HG03565 (cell line): ENCODE measurements around the gene SP8.
"Not testable (repeated sequence)": the region's sequence is repeated elsewhere in the genome, so short reads cannot be mapped to it uniquely, and the experiment has no call there.

Source experiments
- ATAC-seq: cut with Tn5 transposase; IDR thresholded peaks from one replicate; pipeline ENCODE4 v1.9.1; 2021; ENCODE audit warnings: mild to moderate bottlenecking, moderate library complexity; ENCODE audit not compliant: unreplicated experiment

Gene SP8

GRCh38 chr7:20786779-20787659, at the start of gene SP8:
SP8 (minus strand) TSS chr7:20786886; CDS start chr7:20786798, 88 bp downstream.
- ATAC-seq: no peak

- ATAC-seq: peak; percentile 59
Observed at GRCh38 chr7:20836424-20836823, 49.7 kb upstream of the SP8 start.

- no peak for ATAC-seq
Observed at GRCh38 chr7:20835111-20835750, 48.5 kb upstream of the SP8 start.

- ATAC-seq: no peak
Observed at GRCh38 chr7:20834656-20835055, 48.0 kb upstream of the SP8 start.

GRCh38 chr7:20831956-20832355, 45.3 kb upstream of the SP8 start:
- ATAC-seq: no peak

- no peak for ATAC-seq
Observed at GRCh38 chr7:20831451-20831850, 44.8 kb upstream of the SP8 start.

GRCh38 chr7:20828947-20829346, 42.3 kb upstream of the SP8 start:
- no peak for ATAC-seq

GRCh38 chr7:20827172-20827571, 40.5 kb upstream of the SP8 start:
- ATAC-seq: no peak

GRCh38 chr7:20826243-20826642, 39.6 kb upstream of the SP8 start:
- no peak for ATAC-seq

- no peak for ATAC-seq
Observed at GRCh38 chr7:20825555-20825954, 38.9 kb upstream of the SP8 start.

- not testable (repeated sequence) for ATAC-seq
Observed at GRCh38 chr7:20821390-20821789, 34.7 kb upstream of the SP8 start.

GRCh38 chr7:20816372-20816959, 29.8 kb upstream of the SP8 start:
- ATAC-seq: no peak

- no peak for ATAC-seq
Observed at GRCh38 chr7:20804345-20804744, 17.7 kb upstream of the SP8 start.

GRCh38 chr7:20799566-20800366, 13.1 kb upstream of the SP8 start:
- no peak for ATAC-seq

- no peak for ATAC-seq
Observed at GRCh38 chr7:20798694-20799121, 12.0 kb upstream of the SP8 start.

GRCh38 chr7:20798081-20798693, 11.5 kb upstream of the SP8 start:
- peak; percentile 73 for ATAC-seq

GRCh38 chr7:20797462-20798080, 10.9 kb upstream of the SP8 start:
- peak; percentile 32 for ATAC-seq

- no peak for ATAC-seq
Observed at GRCh38 chr7:20797042-20797461, 10.4 kb upstream of the SP8 start.

GRCh38 chr7:20796500-20796899, 9.8 kb upstream of the SP8 start:
- ATAC-seq: peak; percentile 32

GRCh38 chr7:20795881-20796280, 9.2 kb upstream of the SP8 start:
- no peak for ATAC-seq
